ENCODE results near the gene SUCLA2.
"Not testable (repeated sequence)": the region's sequence is repeated elsewhere in the genome, so short reads cannot be mapped to it uniquely, and the experiment has no call there.

The SUCLA2 gene

DNA sequence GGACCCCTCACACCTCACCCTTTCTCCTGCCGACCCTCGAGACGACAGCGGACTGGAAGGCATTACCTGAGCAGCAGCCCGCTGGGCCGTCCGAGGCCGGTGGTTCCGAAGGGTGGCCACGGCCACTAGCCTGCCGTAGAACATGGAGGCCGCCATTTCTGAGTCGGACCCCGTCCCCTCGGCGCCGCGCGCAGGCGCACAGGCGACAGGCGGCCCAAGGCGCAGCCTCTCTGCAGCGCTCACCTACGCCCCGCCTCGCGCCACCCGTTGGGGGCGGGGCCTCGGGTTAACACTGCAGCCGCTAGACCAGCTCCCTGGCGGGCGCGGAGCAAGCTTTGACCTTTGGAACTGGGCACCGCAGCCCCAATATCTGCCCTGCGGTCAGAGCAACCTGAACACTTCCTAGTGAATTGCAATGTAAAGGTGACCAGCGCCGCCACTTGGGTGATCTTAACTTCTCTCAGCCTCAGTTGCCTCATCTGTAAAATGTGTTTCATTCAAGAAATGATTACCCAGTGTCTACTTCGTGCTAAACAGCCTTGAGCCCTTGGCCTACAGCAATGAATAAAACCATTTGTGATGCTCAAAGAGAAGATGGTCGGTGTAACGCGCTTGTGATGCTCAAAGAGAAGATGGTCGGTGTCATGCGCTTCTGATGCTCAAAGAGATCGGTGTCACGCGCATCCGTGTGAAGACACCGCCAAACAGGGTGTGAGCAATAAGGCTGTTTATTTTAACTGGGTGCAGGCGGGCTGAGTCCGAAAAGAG is at the start of gene SUCLA2:
Gene SUCLA2 (minus strand): TSS at position 160 of the 768 bp plus-strand sequence. CDS start 4 bp downstream, at position 156.
- DNase-seq, result peak; percentile 86

DNA sequence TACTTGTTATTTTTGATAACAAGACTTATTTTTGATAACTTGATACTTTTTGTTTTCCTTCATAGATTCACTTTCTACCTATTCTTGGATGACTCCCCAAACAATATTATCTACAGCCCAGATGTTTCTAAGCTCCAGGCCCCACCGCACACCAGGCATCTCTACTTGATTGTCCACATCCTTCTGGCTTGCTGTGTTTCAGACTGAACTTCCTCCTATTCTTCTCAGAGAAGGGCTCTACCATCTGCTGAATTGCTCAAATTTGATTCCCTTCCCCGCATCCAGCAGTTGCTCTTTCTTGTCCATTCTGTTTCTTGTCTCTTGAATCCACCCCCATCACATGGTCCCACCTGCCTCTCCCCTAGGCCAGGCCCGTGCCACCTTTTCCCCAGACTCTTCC is 49.5 kb upstream of the SUCLA2 start:
- no peak for DNase-seq

DNA sequence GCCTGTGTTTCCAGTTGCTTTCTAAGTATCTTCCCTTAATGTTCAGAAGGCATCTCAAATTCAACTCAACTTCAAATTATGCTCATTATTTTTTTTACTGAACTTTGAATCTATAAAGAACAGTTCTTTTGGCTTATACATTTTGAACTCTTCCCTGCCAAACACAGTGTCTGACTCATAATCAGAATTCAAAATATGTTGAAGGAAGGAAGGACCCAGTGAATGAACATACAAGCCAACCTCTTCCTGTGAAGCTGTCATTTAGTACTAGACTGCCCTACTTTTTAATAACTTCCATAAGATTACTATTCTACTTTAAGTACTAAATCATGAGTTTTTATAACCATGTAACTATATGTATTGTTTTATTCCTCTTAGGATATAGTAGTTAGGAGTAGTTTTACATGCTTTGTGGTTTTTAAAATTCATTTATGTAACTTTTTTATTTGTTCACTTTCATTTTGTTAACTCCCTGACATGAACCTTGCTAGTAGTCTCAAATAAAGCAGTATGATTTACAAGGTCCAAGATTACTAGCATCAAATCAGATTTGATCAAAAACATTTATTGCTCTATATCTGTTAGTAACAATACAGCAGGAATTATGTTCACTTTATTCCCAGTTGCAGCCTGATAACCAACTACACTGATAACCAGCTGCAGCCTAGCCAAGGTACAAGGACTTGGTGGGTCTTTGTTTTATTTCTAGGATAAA is 42.9 kb upstream of the SUCLA2 start:
- DNase-seq, result no peak

DNA sequence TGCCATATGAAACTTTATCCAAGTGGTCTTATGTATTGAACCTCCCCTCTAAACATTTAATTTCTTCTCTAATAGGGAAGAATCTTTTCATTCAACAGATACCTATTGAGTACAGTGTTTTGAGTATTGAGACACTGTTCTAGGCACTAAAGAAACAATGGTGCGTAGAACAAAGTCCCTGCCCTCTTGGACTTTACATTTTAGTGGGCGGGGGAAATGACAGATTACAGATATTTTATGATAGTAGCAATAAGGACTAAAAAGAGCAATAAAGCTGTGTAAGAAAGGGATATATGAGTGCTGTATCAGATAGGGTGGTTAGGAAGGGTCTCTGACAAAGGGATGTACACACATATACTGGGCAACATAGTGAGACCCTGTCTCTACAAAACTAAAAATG is 41.8 kb upstream of the SUCLA2 start:
- no peak for DNase-seq

DNA sequence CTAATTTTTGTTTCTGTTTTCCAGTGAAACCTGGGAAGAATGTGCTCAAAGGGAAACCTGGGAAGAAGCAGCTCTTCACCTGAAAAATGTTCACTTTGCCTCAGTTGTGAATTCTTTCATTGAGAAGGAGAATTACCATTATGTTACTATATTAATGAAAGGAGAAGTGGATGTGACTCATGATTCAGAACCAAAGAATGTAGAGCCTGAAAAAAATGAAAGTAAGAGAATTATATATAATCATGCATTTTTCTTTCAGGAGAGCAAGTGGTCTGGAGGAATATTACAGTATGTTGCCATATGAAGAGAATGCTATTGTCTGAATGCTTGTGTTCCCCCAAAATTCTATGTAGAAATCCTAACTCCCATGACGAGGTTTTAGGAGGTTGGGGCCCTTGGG is 39.8 kb upstream of the SUCLA2 start:
- DNase-seq, result no peak

DNA sequence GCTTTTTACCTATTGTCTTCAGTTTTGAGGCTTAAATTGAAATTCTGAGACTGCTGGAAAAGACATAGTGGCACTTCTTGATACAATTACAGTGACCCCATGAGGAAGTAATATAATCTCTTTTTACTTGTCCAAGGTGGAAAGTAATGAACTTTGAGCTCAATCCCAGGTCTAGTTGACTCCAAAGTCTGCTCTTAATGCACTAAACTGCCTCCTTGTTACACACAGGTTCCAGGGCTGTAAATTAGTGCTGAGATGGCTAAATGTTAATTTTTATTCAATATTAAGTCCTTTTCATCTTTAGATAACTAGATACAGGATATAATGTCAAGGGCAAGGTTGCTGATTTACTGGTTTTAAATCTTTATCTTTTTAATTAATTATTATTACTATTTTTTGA is 39.0 kb upstream of the SUCLA2 start:
- no peak for DNase-seq

DNA sequence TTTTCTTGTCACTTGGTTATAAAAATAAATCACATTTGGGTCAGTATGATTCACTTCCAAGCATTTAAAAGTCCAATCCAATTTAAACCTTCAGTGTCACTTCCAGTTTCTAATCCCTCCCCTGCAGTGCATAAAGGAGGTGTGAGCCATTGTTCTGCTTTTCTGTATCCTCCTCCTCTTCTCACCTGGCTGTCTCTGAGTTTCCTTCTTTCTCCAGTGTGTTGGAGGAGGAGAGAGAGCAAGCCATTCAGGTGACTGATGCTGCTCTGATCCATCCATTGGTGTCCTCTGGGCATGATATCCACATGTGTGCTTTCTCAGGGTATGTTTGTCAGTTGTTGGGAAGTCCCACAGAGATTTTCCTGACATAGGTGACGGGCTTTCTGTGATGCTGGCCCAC is 37.7 kb upstream of the SUCLA2 start:
- no peak for DNase-seq

DNA sequence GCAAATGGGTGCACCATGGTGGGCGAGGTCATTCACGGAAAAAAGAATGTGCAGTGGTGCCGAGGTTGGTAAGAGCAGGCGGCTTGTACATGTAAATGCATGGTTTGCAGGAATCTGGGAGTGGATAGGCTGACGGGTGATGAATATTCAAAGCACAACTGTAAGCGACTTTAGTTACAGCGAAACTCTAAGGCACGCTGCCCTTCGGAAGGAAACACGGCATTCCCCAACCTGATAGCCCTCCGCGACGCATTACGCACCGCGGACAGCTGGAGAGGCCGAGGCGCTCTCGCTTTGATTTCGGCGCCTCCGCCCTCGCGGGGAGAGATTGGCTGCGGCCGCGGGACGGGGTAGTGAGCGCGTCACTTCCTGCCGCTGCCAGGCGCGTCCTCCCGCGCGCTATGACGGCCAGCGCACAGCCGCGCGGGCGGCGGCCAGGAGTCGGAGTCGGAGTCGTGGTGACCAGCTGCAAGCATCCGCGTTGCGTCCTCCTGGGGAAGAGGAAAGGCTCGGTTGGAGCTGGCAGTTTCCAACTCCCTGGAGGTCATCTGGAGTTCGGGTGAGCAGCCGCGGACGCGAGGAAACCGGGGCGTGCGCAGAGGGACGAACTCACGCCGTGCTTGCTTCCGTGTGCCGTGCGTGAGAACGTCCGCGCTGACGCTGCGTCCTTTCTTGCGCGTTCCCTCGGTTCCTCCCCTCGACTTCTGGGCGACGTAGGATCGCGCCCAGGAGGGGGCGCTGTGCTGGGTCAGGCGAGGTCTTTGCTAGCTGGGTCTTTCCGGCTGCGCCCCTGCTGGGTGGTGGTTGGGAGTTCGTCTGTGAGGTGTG is 36.5 kb upstream of the SUCLA2 start, which contains the start of gene NUDT15:
Gene NUDT15 (plus strand): TSS at position 381 of the 828 bp plus-strand sequence. CDS start 21 bp downstream, at position 402.
- DNase-seq, result peak; percentile 95

DNA sequence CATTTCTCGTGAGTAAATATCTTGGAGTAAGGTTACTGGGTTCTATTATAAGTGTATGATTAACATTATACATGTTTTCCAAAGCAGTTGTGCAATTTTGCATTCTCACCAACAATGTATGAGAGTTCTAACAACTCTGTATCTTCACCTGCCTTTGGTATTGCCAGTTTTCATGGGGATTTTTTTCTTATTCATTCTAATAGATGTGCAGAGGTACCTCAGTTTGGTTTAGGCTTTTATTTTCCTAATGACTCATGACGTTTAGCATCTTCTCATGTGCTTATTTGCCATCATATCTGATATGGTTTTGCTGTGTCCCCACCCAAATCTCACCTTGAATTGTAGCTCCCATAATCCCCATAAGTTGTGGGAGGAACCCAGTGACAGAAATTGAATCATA is 28.8 kb upstream of the SUCLA2 start:
- DNase-seq, result no peak

DNA sequence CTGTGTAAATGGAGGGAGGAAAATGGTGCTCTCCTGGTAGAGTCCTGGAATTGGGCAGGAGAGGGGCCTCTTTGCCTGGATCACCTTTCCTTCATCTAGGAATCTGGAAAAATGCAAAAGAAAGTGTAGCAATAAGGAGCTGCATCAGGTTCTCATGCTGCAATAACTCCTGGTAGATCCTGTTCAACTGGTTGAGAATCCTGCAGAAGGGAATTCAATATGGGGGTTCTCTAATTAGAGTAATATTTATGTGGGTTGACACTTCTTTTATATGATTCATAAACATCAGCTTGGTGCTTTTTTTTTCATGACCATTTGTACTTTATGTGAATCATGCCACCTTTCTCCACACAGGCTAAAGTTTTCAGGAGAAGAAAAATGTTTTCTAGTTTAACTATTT is 27.0 kb upstream of the SUCLA2 start:
- DNase-seq, result no peak

DNA sequence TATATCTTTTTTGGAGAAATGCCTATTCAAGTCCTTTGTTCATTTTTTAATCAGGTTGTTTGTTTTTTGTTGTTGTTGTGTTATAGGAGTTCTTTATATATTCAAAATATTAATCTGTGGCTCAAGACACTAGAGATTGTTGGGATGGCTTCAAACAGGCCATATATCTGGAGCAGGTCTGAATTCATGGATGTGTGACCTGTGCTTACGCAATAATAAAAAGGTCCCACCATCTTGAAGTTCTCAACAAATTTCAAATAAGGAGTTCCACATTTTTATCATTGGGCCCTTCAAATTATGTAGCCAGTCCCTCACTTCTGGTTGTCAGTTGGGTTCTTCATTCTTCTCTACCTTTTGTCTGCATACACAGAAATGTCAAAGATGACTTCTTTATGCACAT is 18.7 kb upstream of the SUCLA2 start:
- no peak for DNase-seq

DNA sequence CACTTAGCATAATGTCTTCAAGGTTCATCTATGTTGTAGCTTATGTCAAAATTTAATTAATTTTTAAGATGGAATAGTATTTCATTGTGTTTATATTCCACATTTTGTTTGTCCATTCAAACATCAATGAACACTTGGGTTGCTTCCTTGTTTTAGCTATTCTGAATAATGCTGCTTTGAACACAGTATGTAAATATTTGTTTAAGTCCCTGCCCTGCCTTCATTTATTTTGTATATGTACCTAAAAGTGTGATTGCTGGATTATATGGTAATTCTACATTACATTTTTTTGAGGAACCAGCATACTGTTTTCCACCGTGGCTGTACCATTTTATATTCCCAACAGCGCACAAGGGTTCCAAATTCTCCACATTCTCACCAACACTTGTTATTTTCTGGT is 17.6 kb upstream of the SUCLA2 start:
- DNase-seq, result no peak

DNA sequence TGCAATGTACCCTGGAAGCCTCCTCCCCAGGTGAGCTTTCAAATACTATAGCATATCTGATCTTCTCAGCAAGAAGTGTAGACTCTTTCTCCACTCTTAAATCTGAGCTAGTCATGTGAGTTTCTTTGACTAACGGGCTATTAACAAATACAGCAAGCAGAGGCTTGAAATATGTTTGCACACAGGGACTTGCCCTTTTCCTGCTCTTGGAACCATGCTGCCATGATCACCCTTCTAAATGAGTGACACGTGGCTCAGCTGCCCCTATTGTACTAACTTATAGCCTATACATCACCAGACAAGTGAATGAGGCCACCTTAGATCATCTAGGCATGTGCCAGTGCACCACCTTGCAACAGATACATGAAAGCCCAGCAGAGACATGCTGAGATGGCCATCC is 13.3 kb upstream of the SUCLA2 start:
- DNase-seq, result no peak

DNA sequence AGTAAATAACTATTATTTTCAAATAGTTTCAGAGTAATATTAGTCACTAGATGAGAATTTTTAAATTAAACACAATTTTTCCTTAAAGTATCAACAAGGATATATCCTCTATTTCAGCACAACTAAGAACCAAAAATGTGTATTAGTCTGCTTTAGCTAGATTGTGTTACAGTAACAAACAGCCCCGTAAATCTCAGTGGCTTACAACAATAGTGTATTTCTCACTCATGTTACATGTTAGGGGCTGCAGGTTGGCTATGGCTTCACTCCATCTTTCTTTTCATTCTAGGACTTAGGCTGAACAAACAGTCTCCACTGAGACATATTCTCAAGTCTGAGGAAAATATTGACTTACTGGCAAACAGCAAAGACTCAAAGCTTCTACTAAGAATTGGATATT is 11.6 kb upstream of the SUCLA2 start:
- no peak for DNase-seq

DNA sequence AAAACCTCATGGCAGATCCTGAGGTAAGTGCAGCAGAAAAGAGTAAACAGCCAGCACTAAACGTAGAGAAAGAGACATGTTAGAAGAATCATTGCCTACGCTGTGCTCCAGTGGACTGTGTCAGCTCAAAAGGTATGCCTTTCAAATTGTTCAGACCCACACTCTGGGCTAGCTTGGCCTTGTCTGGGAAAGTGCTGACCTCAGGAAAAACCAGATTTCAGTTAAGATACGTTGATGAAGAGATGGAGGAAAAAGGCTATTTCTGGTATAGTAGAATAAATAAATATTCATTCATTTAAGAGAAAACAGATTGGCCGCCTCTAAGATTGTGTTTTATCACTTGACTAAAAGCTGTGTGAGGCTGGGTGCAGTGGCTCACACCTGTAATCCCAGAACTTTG is 9.6 kb upstream of the SUCLA2 start:
- DNase-seq, result no peak

DNA sequence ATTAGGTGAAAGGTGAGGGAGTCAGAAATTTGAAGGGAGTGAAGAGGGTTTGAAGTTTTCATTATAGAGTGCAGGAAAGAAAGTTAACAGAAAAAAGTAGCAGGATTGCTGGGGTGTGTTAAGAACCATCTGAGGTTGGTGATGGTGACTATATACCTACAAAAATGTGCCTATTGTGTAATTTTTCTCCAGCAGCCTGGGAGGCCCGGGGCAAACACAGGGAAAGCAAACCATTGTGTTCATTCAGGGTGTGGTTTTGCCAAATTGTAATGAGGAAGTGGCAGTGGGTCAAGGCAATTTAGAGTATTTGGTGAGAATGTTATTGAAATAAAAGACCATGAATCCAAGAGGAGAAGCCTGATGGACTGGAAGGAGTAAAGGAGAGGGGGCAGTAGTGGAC is 8.2 kb upstream of the SUCLA2 start:
- DNase-seq, result no peak

DNA sequence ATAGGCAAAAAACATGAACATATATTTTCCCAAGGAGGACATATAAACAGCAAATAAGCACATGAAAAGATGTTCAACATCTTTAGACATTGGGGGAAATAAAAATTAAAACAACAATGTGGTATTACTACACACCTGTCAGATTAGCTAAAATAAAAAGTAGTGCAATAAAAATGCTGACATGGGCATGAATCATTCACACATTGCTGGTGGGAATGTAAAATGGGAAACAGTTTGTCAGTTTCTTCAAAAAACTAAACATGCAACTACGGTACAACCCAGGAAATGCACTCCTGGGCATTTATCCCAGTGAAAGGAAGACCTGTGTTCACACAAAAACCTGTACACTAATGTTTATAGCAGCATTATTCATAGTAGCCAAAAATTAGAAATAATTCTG is 5.3 kb upstream of the SUCLA2 start:
- no peak for DNase-seq

DNA sequence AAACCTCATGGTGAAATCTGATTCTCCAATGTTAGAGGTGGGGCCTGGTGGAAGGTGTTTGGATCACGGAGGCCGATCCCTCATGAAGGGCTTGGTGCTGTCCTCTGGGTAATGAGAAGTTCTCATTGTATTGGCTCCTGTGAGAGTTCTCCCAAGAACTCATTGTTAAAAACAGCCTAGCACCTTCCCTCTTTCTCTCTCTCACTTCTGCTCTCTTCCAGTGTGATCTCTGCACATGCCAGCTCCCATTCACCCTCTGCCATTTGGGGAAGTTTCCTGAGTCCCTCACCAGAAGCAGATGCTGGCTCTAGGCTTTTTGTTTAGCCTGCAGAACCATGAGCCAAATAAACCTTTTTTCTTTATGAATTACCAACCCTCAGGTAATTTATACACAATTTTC is 3.1 kb upstream of the SUCLA2 start:
- DNase-seq, result no peak

DNA sequence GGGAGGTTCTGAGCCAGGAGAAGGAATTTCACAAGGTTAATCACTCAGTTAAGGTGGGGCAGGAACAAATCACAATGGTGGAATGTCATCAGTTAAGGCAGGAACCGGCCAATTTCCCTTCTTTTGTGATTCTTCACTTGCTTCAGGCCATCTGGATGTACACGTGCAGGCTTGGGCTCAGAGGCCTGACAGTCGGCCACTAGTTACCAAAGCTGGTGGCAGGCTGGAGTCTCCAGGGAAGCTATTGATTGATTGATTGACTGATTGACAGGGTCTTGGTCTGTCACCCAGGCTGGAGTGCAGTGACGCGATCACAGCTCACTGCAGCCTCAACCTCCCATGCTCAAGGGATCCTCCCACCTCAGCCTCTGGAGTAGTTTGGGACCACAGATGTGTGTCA is 926 bp upstream of the SUCLA2 start:
- not testable (repeated sequence) for DNase-seq

DNA sequence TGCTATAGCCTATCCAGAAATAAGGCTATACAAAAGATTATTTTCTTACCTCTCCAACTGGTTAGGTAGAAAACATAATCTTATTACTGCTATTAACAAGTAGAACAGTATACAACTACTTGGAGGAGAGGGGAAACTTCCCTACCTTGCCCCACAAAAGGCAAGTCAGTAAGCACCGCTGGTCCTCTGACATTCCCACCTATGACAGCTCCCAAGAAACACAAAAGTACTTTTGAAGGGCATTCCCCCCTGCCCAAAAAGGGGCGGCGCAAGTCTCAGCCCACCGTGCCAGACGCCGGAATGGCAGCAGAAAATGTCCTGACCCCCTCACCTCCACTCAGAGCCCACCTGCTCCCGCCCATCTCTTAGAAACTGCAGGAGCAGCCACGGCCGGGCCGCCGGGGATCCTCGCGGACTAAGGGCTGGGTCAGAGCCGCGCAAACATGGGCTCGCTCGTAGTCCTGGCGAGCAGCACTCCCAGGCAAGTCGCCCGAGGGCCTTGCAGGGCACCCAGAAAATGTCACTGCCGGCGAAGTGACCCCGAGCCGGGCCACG is 437 bp downstream of the SUCLA2 start:
- no peak for DNase-seq

DNA sequence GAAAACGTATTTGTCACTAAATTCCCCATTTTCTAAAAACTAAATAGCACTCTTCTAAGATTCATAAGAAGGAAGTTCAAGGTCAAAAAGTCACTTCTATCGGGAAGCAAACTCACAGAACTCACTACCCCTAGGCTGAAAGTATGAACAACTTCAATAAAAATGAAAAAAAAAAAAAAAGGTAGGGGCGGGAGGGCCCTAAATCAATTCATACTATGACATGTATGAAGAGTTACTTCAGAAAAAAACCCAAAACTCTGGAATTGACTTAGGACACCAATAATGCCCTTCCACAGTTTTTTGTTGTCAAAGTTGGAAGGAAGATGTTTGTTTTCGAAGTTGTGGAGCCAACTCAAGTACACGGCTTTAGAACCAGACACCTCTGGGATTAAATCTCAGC is 1.1 kb downstream of the SUCLA2 start:
- no peak for DNase-seq

DNA sequence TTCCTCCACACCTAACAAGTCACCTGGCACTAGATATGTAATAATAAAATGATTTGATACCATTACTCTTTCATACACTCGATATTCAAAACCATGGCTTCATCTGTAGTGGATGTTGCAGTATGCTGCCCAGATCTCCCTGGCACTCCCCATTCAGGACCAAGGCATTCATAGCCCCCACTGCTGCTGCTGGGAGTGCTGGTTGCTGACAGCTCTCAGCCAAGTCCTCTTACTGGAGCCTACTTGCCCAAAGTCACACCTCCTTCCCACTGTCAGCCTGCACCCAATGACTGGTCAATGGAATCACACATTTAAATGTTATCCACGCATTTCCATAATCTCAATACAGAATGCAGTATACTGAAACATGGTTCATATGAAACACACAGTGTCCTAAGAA is 3.7 kb downstream of the SUCLA2 start:
- DNase-seq, result no peak

DNA sequence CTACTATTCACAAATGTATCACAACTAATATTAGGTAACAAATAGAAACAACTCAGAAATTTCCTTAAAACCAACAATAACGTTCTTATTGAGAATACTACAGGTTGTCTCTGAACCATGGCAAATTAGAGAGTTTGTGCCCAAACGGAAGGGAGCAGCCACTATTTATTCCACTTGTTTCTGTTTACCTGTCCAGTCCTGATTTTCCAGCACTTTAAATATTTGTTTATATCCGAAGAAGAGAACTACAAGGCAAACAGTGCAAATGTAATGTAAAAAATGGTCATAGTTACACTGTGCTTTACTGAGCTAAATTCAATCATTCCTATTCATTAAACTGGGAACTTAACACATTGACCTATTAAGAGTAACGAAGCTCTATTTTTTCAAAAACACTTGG is 9.2 kb downstream of the SUCLA2 start:
- no peak for DNase-seq
